HG03575 (cell line): Measurements from ENCODE around the gene GALNT17.

Experiments
- ATAC-seq: cut with Tn5 transposase; IDR thresholded peaks from one replicate; pipeline ENCODE4 v1.9.1; 2021; ENCODE audit not compliant: unreplicated experiment, insufficient number of reproducible peaks, low FRiP score; ENCODE audit errors: extremely low read depth

The GALNT17 gene

GRCh38 chr7:71466448-71467145 lies 334.7 kb downstream of the GALNT17 start:
- ATAC-seq, result no peak

- ATAC-seq, result no peak
Observed at GRCh38 chr7:71470326-71470725, 338.4 kb downstream of the GALNT17 start.

GRCh38 chr7:71470830-71471229 lies 338.9 kb downstream of the GALNT17 start:
- no peak for ATAC-seq

- no peak for ATAC-seq
Observed at GRCh38 chr7:71472962-71473361, 341.0 kb downstream of the GALNT17 start.

GRCh38 chr7:71473366-71473967 lies 341.5 kb downstream of the GALNT17 start:
- no peak for ATAC-seq

GRCh38 chr7:71477441-71477840 lies 345.5 kb downstream of the GALNT17 start:
- no peak for ATAC-seq

- no peak for ATAC-seq
Observed at GRCh38 chr7:71479231-71479630, 347.3 kb downstream of the GALNT17 start.

- ATAC-seq, result no peak
Observed at GRCh38 chr7:71480791-71481190, 348.8 kb downstream of the GALNT17 start.

- ATAC-seq, result no peak
Observed at GRCh38 chr7:71482284-71482683, 350.3 kb downstream of the GALNT17 start.

GRCh38 chr7:71484380-71484779 lies 352.4 kb downstream of the GALNT17 start:
- no peak for ATAC-seq

GRCh38 chr7:71485586-71485985 lies 353.6 kb downstream of the GALNT17 start:
- no peak for ATAC-seq

- no peak for ATAC-seq
Observed at GRCh38 chr7:71486414-71486813, 354.5 kb downstream of the GALNT17 start.

- ATAC-seq, result no peak
Observed at GRCh38 chr7:71486856-71487628, 355.1 kb downstream of the GALNT17 start.

- ATAC-seq, result no peak
Observed at GRCh38 chr7:71488308-71488707, 356.4 kb downstream of the GALNT17 start.

- no peak for ATAC-seq
Observed at GRCh38 chr7:71491336-71491735, 359.4 kb downstream of the GALNT17 start.

GRCh38 chr7:71495828-71496227 lies 363.9 kb downstream of the GALNT17 start:
- ATAC-seq, result no peak

GRCh38 chr7:71497256-71497946 lies 365.5 kb downstream of the GALNT17 start:
- ATAC-seq, result no peak

- ATAC-seq, result no peak
Observed at GRCh38 chr7:71498381-71498780, 366.4 kb downstream of the GALNT17 start.

- no peak for ATAC-seq
Observed at GRCh38 chr7:71504697-71505441, 372.9 kb downstream of the GALNT17 start.
